Sigmoid colon (tissue), 4 donors: ENCODE measurements around the gene JAKMIP2.

Experiments used
- CTCF ChIP-seq, 4 experiments: fragments of 450-650 bp in 3 of 4; fragments of 200-600 bp in 1 of 4; IDR thresholded peaks; one replicate each; pipeline ENCODE4 v1.5.1; 2016 to 2019; ENCODE audit warnings: antibody characterized with exemption in 4 of 4, mild to moderate bottlenecking in 3 of 4, moderate library complexity in 2 of 4
- POLR2A ChIP-seq, 2 donors: fragments of 450-650 bp; IDR thresholded peaks; one replicate each; pipeline ENCODE4 v1.6.1; 2016; ENCODE audit warnings: antibody characterized with exemption in 2 of 2, mild to moderate bottlenecking in 2 of 2, moderate library complexity in 2 of 2
- POLR2AphosphoS5 ChIP-seq, 4 donors: sonication (generic); formaldehyde crosslinking; IDR thresholded peaks; one replicate each; pipeline ENCODE4 v1.6.1; 2017; ENCODE audit warnings: antibody characterized with exemption in 4 of 4

- TF ChIP-seq POLR2A (IDR thresholded peaks at IDR 0.05) = no peak
- TF ChIP-seq POLR2AphosphoS5 (IDR thresholded peaks at IDR 0.05) = no peak
- no peak for TF ChIP-seq CTCF (IDR thresholded peaks at IDR 0.05)
These were observed 213.7 kb downstream of the JAKMIP2 start for GRCh38 chr5:147568710-147569406.
